ENCODE measurements around the gene ASZ1. TPM values are rescaled to one million over a fixed set of nuclear protein-coding genes. Genes with fewer than 3 reads are reported as not detected.

The ASZ1 gene
- total RNA-seq (2014; rRNA removed; shearing (Covaris generic)) (not detected in 2 replicates), total RNA-seq (2022) (not detected in 2 replicates), Bru-seq, nascent RNA (not detected), BruChase-seq, experiment 1, labeled RNA remaining after a 6-hour chase (not detected), BruChase-seq, experiment 2, labeled RNA remaining after a 2-hour chase (not detected)
- long read RNA-seq: 0 reads

GRCh38 chr7:117427258-117427701 lies at the start of gene ASZ1:
ASZ1 (minus strand) TSS chr7:117427493; CDS start chr7:117427460, 33 bp downstream.
- ChIA-PET POLR2A (no interaction called here), CTCF (ENCODE audit: unreplicated experiment) (no interaction called here)
- DNase-seq (ENCODE audit: low spot score): no peak
- Histone ChIP-seq H3K9me3 (ENCODE audit: low read length) (no peaks in the 10 kb centered on the region), H3K79me2 (ENCODE audit: insufficient read depth, low read depth, low read length) (no peaks in the 10 kb centered on the region), H3K36me3 (ENCODE audit: insufficient read depth, low read length) (no peaks in the 10 kb centered on the region), H3K4me1 (ENCODE audit: insufficient read depth, low read length, poor library complexity, severe bottlenecking) (no peaks in the 10 kb centered on the region), H4K20me1 (ENCODE audit: insufficient read depth, low read length) (no peaks in the 10 kb centered on the region), H2AFZ (ENCODE audit: low read length) (no peak within 1 kb of the TSS), H3K9me2 (ENCODE audit: insufficient read depth, low read length) (no peaks in the 10 kb centered on the region), H3K27ac (ENCODE audit: low read depth, low read length, poor library complexity, severe bottlenecking) (no peak within 1 kb of the TSS), H3K4me2 (ENCODE audit: low read length) (no peak within 1 kb of the TSS), H3K4me3 (ENCODE audit: low read depth, low read length, poor library complexity, severe bottlenecking) (no peak within 1 kb of the TSS)
- TF ChIP-seq EZH2phosphoT487 (IDR thresholded peaks at IDR 0.05; ENCODE audit: borderline replicate concordance, low read depth, low read length): no peak
- TF ChIP-seq CTCF (conservative IDR thresholded peaks at IDR 0.05; ENCODE audit: low read length): no peak
- intact Hi-C loops (cut with micrococcal nuclease; ENCODE audit: unreplicated experiment): no loop called here
- BruUV-seq (replicated peaks): no TSS peak

GRCh38 chr7:117476557-117477215 lies 49.4 kb upstream of the ASZ1 start:
- BruUV-seq (replicated peaks): no TSS peak
- H3K36me3 ChIP-seq (ENCODE audit: insufficient read depth, low read length): no peaks in the 10 kb centered on the region
- DNase-seq (ENCODE audit: low spot score): no peak
- no peaks in the 10 kb centered on the region for H3K9me3 ChIP-seq (ENCODE audit: low read length)
- no peaks in the 10 kb centered on the region for H3K79me2 ChIP-seq (ENCODE audit: insufficient read depth, low read depth, low read length)
- H3K4me1 ChIP-seq (ENCODE audit: insufficient read depth, low read length, poor library complexity, severe bottlenecking): no peaks in the 10 kb centered on the region
- H2AFZ ChIP-seq (ENCODE audit: low read length): no peak overlapping the region
- H4K20me1 ChIP-seq (ENCODE audit: insufficient read depth, low read length): no peaks in the 10 kb centered on the region
- no peak overlapping the region for H3K4me2 ChIP-seq (ENCODE audit: low read length)
- no peaks in the 10 kb centered on the region for H3K9me2 ChIP-seq (ENCODE audit: insufficient read depth, low read length)
- H3K27ac ChIP-seq (ENCODE audit: low read depth, low read length, poor library complexity, severe bottlenecking): no peak overlapping the region
- intact Hi-C loops (cut with micrococcal nuclease; ENCODE audit: unreplicated experiment): no loop called here
- no peak overlapping the region for H3K4me3 ChIP-seq (ENCODE audit: low read depth, low read length, poor library complexity, severe bottlenecking)
- ChIA-PET CTCF (ENCODE audit: unreplicated experiment) (no interaction called here), POLR2A (interaction anchor here (1.0 kb wide), 1 partner anchor 22 kb away, joined by 3 read pairs; no protein-coding TSS in a partner anchor)
- TF ChIP-seq CTCF (conservative IDR thresholded peaks at IDR 0.05; ENCODE audit: low read length) (no peak), EZH2phosphoT487 (IDR thresholded peaks at IDR 0.05; ENCODE audit: borderline replicate concordance, low read depth, low read length) (no peak)

GRCh38 chr7:117472335-117472734 lies 45.0 kb upstream of the ASZ1 start:
- DNase-seq (ENCODE audit: low spot score): no peak
- BruUV-seq (replicated peaks): no TSS peak
- Histone ChIP-seq H3K9me2 (ENCODE audit: insufficient read depth, low read length) (no peaks in the 10 kb centered on the region), H3K4me1 (ENCODE audit: insufficient read depth, low read length, poor library complexity, severe bottlenecking) (no peaks in the 10 kb centered on the region), H4K20me1 (ENCODE audit: insufficient read depth, low read length) (no peaks in the 10 kb centered on the region), H3K27ac (ENCODE audit: low read depth, low read length, poor library complexity, severe bottlenecking) (no peak overlapping the region), H3K4me3 (ENCODE audit: low read depth, low read length, poor library complexity, severe bottlenecking) (no peak overlapping the region), H3K36me3 (ENCODE audit: insufficient read depth, low read length) (no peaks in the 10 kb centered on the region), H3K79me2 (ENCODE audit: insufficient read depth, low read depth, low read length) (no peaks in the 10 kb centered on the region), H2AFZ (ENCODE audit: low read length) (no peak overlapping the region), H3K9me3 (ENCODE audit: low read length) (no peaks in the 10 kb centered on the region), H3K4me2 (ENCODE audit: low read length) (no peak overlapping the region)
- no peak for TF ChIP-seq EZH2phosphoT487 (IDR thresholded peaks at IDR 0.05; ENCODE audit: borderline replicate concordance, low read depth, low read length)
- no peak for TF ChIP-seq CTCF (conservative IDR thresholded peaks at IDR 0.05; ENCODE audit: low read length)
- intact Hi-C loops (cut with micrococcal nuclease; ENCODE audit: unreplicated experiment): no loop called here
- CTCF ChIA-PET (ENCODE audit: unreplicated experiment): no interaction called here
- POLR2A ChIA-PET: interaction anchor here (0.6 kb wide), 1 partner anchor 105 kb away, joined by 3 read pairs; no protein-coding TSS in a partner anchor

All from OCI-LY7 (cell line).